GM20000 (cell line): ENCODE results near the gene SLFN5.
A peak's percentile ranks its signal among the peaks of the same experiment; 100 is the strongest.
"Not testable (repeated sequence)": the region's sequence is repeated elsewhere in the genome, so short reads cannot be mapped to it uniquely, and the experiment has no call there.

ENCODE experiments used
- DNase-seq: peaks from one replicate; pipeline ENCODE4 v3.0.0; 2012; ENCODE audit warnings: low spot score
- CTCF ChIP-seq: IDR thresholded peaks from 2 replicates; pipeline ENCODE4 v1.5.1; 2012; ENCODE audit warnings: mild to moderate bottlenecking, control low read depth; ENCODE audit errors: extremely low read depth, missing control alignments

SLFN5 gene

GRCh38 chr17:35297666-35298065, 54.8 kb downstream of the SLFN5 start:
- no peak for TF ChIP-seq CTCF
- DNase-seq: no peak

DNA sequence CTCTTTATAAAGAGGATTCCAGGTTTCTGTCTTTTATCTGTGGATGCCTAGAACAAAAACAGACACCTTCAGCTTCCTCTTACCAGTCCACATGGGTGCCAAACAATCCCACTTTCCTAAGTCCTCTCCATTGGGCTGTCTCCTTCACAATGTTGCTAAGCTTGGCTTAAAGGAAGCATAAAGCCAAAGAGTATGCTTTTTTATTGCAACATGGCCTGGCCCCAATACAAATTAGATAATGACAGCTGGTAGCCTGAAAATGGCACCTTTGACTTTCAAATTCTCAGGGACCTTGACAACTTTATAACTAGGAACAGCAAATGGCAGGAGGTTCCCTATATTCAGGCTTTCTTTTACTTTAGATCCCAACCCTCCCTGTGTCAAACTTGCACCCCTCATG, 55.8 kb downstream of the SLFN5 start:
- DNase-seq: no peak
- no peak for TF ChIP-seq CTCF

DNA sequence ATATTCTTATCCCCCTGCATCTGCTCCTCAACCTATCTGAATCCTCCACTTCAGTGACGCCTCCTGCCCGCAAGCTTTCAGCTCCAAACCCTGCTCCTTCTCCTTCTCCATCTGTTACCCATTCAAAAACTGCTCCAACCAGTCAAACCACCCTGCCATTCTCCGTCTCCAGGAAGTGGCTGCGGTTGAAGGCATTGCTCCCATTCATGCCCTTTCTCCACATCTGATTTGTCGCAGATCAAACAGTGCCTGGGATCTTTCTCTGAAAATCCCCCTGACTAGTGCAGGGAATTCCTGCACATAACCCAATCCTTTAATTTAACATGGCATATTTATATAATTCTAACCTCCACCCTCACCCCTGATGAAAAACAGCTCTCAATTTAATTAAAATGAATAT, 56.3 kb downstream of the SLFN5 start:
- DNase-seq: no peak
- no peak for TF ChIP-seq CTCF

DNA sequence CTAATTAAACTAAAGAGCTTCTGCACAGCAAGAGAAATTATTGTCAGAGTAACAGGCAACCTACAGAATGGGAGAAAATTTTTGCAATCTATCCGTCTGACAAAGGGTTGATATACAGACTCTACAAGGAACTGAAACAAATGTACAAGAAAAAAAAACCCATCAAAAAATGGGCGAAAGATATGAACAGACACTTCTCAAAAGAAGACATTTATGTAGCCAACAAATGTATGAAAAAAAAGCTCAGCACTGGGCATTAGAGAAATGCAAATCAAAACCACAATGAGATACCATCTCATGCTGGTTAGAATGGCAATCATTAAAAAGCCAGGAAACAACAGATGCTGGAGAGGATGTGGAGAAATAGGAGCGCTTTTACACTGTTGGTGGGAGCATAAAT, 66.5 kb downstream of the SLFN5 start:
- not testable (repeated sequence) for DNase-seq

DNA sequence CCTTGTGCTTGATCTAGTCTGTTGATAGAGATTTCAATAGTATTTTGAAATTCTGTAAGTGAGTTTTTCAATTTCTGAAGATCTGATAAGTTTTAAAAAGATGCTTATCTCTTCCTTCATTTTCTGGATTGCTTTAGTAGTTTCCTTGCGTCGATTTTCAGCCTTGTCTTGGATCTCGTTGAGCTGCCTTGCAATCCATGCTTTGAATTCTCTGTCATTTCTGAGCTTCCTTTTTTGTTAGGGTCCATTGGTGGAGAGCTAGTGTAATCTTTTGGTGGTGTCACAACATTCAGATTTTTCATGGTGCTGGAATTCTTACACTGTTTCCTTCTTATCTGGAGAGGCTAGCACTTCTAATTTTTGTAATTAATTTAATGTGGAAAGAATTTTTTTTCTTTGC, 69.5 kb downstream of the SLFN5 start:
- TF ChIP-seq CTCF: no peak

DNA sequence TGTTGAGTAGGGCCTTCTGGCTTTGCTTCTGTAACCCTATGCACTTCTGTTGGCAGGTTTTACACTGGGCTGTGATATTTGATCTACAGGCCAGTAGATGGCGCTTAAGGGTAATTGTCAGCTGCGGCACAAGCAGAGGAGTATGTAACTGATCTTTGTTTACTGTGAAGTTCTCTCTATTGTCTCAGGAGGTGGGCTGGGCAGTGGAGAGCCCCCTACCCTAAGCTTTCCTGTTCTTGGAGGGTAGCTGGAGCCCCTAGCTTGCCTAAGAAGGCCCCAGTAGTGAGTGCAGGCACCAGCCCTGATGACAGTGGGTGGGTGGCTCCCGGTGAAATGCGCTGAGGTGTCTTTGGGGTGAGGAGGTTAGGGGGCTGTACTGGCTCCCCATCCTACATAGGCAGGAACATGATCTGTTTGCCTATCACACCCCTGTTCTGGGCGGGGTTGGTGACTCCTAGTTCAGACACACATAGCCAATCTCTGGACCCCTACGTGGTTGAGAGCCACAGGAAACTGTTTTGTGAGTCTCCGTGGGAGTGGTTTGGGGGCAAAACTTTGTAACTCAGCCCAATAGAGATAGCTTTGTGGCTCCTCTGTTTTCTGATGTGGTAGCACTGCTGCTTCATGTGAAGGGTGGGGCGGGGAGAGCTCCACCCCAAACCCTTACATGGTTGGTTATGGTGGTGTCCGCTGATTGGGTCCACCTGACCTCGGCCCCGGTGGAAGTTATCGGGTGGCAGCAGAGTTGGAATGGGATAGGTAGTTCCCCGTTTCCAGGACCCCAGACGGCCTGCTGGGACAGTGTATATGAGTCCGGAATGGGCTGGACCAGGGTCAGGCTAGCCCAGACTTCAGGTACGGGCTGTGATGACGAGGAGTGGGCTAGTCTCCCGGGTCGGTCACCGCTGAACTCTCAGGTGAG, 70.2 kb downstream of the SLFN5 start:
- DNase-seq: peak; percentile 59
- TF ChIP-seq CTCF: peak; percentile 71

More for the DNA sequence above, 69.5 kb downstream of the SLFN5 start:
- no peak for DNase-seq

GRCh38 chr17:35313875-35314409, 71.1 kb downstream of the SLFN5 start:
- DNase-seq: peak; percentile 7
- no peak for TF ChIP-seq CTCF
